Activated effector memory CD4-positive, alpha-beta T cell treated with Interleukin-2 at 50 U/mL for 16 hours (primary cell): Measurements from ENCODE around the gene SLC35B2.

Experiments used
- DNase-seq: peaks from one replicate; pipeline ENCODE4 v3.0.0-alpha.2; 2020

The SLC35B2 gene

GRCh38 chr6:44219815-44220784, 37.2 kb downstream of the SLC35B2 start:
- no peak for DNase-seq

GRCh38 chr6:44219053-44219814, 38.1 kb downstream of the SLC35B2 start:
- DNase-seq: no peak

- no peak for DNase-seq
Observed at GRCh38 chr6:44217332-44218143, 39.8 kb downstream of the SLC35B2 start.

DNA sequence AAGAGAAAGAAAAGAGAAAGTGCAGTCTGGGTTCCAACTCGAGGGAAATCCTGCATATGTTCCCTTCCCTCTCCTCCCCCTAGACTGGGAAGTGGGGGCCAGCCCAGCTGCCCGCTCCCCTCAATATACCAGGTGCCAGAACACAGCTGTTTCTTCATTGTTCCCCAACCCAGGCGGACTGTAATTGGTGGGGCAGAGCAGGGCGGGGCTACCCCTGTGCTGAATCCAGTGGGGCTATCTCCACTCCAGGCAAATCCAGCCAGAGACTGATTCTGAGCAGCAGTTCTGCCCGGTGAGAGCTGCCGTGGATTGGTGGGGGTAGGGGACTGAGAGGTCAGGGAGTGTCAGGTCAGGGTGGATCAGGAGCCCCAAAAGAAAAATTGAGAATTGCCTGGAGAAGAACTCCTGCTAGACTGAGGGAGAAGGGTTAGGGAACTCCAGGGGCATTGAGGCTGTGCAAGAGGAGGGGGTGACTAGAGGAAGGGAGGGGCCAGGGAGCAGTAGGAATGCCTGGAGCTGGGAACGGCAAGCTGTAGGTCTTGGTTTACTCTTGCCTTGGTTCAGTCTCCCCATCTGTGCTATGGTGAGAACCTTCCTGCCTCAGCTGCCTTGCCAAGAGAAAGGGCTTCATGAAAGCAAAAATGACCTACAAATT, 40.5 kb downstream of the SLC35B2 start, which contains the start of gene MYMX:
Gene MYMX (plus strand): TSS at position 250 of the 655 bp plus-strand sequence. CDS start 546 bp downstream, outside the sequence.
- no peak for DNase-seq

DNA sequence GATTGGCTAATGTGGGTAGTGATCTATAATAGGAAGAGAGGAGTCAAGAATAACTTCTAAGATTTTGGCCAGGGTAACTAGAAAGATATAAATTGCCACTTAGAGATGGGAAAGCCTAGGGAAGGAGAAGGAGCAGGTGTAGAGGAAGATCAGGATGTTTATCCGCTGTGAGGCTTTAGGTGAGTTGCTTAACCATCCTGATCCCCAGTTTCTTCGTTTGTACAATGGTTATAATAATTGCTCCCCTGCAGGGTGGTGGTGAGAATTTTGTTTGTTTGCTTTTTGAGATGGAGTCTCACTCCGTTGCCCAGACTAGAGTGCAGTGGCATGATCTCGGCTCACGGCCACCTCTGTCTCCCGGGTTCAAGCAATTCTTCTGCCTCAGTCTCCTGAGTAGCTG, 43.0 kb downstream of the SLC35B2 start:
- no peak for DNase-seq

- DNase-seq: no peak
Observed at GRCh38 chr6:44211284-44211683, 46.0 kb downstream of the SLC35B2 start.

DNA sequence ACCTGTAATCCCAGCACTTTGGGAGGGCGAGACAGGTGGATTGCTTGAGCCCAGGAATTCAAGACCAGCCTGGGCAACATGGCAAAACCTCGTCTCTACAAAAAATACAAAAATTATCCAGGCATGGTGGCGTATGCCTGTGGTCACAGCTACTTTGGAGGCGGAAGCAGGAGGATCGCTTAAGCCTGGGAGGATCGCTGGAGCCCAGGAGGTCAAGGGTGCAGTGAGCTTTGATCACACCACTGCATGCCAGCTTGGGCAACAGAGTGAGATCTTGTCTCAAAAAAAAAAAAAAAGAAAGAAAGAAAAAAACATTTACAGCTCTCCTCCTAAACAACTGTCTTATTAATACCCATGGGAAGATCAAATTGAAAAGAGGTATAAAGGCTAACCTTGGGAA, 49.4 kb downstream of the SLC35B2 start:
- no peak for DNase-seq
